MM.1S (cell line): Measurements from ENCODE around the gene CHRNB4.

Experiments
- EZH2 ChIP-seq: fragments of 300-600 bp; sonication (generic); optimal IDR thresholded peaks from 2 replicates; pipeline ENCODE3; 2017; ENCODE audit warnings: low read depth, mild to moderate bottlenecking, antibody characterized with exemption, low read length, mixed read lengths
- EZH2phosphoT487 ChIP-seq: fragments of 300-600 bp; sonication (generic); IDR thresholded peaks from 2 replicates; pipeline ENCODE4 v1.6.1; 2018; ENCODE audit warnings: antibody characterized with exemption, low read length
- TF ChIP-seq, protein P1 (sequence below): fragments of 300-600 bp; sonication (generic); IDR thresholded peaks from 2 replicates; pipeline ENCODE4 v1.5.1; 2016; ENCODE audit warnings: antibody characterized with exemption, low read length, mixed read lengths

DNA sequence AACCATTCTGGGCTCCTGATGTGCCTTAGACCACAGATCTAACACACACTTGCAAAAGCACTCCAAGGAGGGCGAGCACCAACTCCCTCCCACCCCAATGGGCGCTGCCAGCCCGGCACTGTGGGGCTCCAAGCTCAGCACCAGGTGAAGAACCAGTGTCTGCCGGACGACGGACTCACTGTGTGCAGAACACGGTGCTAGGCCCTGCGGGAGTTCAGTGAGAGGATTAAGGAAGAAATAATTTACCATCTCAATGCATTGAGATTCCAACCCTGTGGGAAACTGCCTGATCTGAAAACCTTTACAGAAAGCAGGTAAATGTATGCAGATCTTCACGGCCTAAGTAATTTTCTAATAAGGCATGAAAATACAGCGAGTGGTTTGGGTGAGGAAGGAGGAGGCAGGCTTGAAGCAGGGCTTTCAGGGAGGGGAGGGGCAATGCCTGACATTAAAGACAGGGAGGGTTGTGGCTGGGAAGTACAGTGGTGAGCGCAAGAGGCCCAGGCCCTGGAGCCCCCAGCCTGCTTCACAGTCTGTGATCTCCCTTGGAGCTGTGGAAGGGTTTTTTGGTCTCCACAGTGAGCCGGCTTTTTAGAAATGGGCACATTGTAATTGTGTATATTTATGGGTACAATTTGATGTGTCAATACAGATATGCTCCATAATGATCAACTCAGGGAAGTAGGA lies 35.6 kb upstream of the CHRNB4 start:
- TF ChIP-seq, protein P1, sequence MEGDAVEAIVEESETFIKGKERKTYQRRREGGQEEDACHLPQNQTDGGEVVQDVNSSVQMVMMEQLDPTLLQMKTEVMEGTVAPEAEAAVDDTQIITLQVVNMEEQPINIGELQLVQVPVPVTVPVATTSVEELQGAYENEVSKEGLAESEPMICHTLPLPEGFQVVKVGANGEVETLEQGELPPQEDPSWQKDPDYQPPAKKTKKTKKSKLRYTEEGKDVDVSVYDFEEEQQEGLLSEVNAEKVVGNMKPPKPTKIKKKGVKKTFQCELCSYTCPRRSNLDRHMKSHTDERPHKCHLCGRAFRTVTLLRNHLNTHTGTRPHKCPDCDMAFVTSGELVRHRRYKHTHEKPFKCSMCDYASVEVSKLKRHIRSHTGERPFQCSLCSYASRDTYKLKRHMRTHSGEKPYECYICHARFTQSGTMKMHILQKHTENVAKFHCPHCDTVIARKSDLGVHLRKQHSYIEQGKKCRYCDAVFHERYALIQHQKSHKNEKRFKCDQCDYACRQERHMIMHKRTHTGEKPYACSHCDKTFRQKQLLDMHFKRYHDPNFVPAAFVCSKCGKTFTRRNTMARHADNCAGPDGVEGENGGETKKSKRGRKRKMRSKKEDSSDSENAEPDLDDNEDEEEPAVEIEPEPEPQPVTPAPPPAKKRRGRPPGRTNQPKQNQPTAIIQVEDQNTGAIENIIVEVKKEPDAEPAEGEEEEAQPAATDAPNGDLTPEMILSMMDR = no peak
- no peak for TF ChIP-seq EZH2
- no peak for TF ChIP-seq EZH2phosphoT487
